Brain microvascular endothelial cell (primary cell): Measurements from ENCODE around the gene PCBP1.

ENCODE experiments used
- DNase-seq: peaks from one replicate; pipeline ENCODE4 v3.0.0-alpha.2; 2020
- H3K27ac ChIP-seq: fragments of 250-450 bp; sonication (Bioruptor Pico); 2 replicates; pipeline ENCODE4 v1.5.1; 2020; ENCODE audit warnings: mild to moderate bottlenecking, moderate library complexity
- H3K27me3 ChIP-seq: fragments of 250-450 bp; sonication (Bioruptor Pico); replicated peaks from 2 replicates; pipeline ENCODE4 v1.5.1; 2020; ENCODE audit warnings: mild to moderate bottlenecking
- H3K36me3 ChIP-seq: fragments of 250-450 bp; sonication (Bioruptor Pico); replicated peaks from 2 replicates; pipeline ENCODE4 v1.5.1; 2020; ENCODE audit warnings: mild to moderate bottlenecking
- H3K4me3 ChIP-seq: 2 replicates; pipeline ENCODE4 v1.5.1; 2011; ENCODE audit warnings: low read depth, mild to moderate bottlenecking, control low read depth, low read length, moderate library complexity
- CTCF ChIP-seq: IDR thresholded peaks from 2 replicates; pipeline ENCODE4 v1.5.1; 2011; ENCODE audit warnings: low read depth, mild to moderate bottlenecking, moderate library complexity, low read length, control low read depth, inconsistent platforms; ENCODE audit errors: missing control alignments
- in situ Hi-C: cut with HindIII; loops from 2 replicates; pipeline ENCODE4 v1.10.0; 2017; ENCODE audit warnings: low sequenced_read_pairs, low pct_ligation_motif_present

PCBP1 gene

GRCh38 chr2:70088598-70089219, 1.4 kb downstream of the PCBP1 start:
- Histone ChIP-seq H3K4me3 (peak overlapping the region; percentile 96), H3K36me3 (peaks cover 9% of the 10 kb centered on the region), H3K27ac (peak overlapping the region; percentile 98), H3K27me3 (no peaks in the 10 kb centered on the region)
- no peak for TF ChIP-seq CTCF
- in situ Hi-C loops = loop anchor here (25.0 kb wide), 1 partner anchor 151 kb away; no protein-coding TSS in a partner anchor
- DNase-seq = no peak

- Histone ChIP-seq H3K4me3 (peak overlapping the region; percentile 96), H3K27ac (peak overlapping the region; percentile 98), H3K27me3 (no peaks in the 10 kb centered on the region), H3K36me3 (peaks cover 9% of the 10 kb centered on the region)
- TF ChIP-seq CTCF = no peak
- no peak for DNase-seq
- in situ Hi-C loops = loop anchor here (25.0 kb wide), 1 partner anchor 152 kb away; no protein-coding TSS in a partner anchor
Measured at GRCh38 chr2:70089220-70089982, 2.1 kb downstream of the PCBP1 start.

GRCh38 chr2:70089983-70090525, 2.8 kb downstream of the PCBP1 start:
- in situ Hi-C loops = loop anchor here (25.0 kb wide), 1 partner anchor 153 kb away; no protein-coding TSS in a partner anchor
- Histone ChIP-seq H3K36me3 (peaks cover 9% of the 10 kb centered on the region), H3K27me3 (no peaks in the 10 kb centered on the region), H3K4me3 (peak overlapping the region; percentile 96), H3K27ac (no peak overlapping the region)
- DNase-seq = no peak
- no peak for TF ChIP-seq CTCF

GRCh38 chr2:70090706-70091334, 3.5 kb downstream of the PCBP1 start:
- in situ Hi-C loops = loop anchor here (25.0 kb wide), 1 partner anchor 154 kb away; no protein-coding TSS in a partner anchor
- TF ChIP-seq CTCF = no peak
- H3K36me3 ChIP-seq = peaks cover 9% of the 10 kb centered on the region
- no peak for DNase-seq
- no peak overlapping the region for H3K4me3 ChIP-seq
- no peak overlapping the region for H3K27ac ChIP-seq
- no peaks in the 10 kb centered on the region for H3K27me3 ChIP-seq

GRCh38 chr2:70091364-70091763, 4.1 kb downstream of the PCBP1 start:
- no peak overlapping the region for H3K27ac ChIP-seq
- H3K36me3 ChIP-seq = peaks cover 9% of the 10 kb centered on the region
- no peaks in the 10 kb centered on the region for H3K27me3 ChIP-seq
- no peak for DNase-seq
- TF ChIP-seq CTCF = no peak
- H3K4me3 ChIP-seq = no peak overlapping the region
- in situ Hi-C loops = loop anchor here (25.0 kb wide), 1 partner anchor 154 kb away; no protein-coding TSS in a partner anchor
